Activated T-helper 2 cell treated with anti-CD3 and anti-CD28 coated beads, Interferon-gamma antibody, Interleukin-2, Interleukin-4, amounts not matched to agents 10 μg/mL and 5 μg/mL and 100 μg/mL, durations not matched to agents 14 hours and 24 hours and 36 hours (primary cell): ENCODE data around the gene MRPL55. TPM values are rescaled to one million over a fixed set of nuclear protein-coding genes. Genes with fewer than 3 reads are reported as not detected.
"Not testable (repeated sequence)": the region's sequence is repeated elsewhere in the genome, so short reads cannot be mapped to it uniquely, and the experiment has no call there.

Experiments
- DNase-seq: peaks from one replicate; pipeline ENCODE4 v3.0.0; 2021; ENCODE audit warnings: low spot score
- H3K27ac Mint-ChIP-seq: one replicate; pipeline ENCODE4 v1.8.0; 2021; ENCODE audit warnings: mixed read lengths
- H3K27me3 Mint-ChIP-seq: one replicate; pipeline ENCODE4 v1.8.0; 2021; ENCODE audit warnings: low read depth, mixed read lengths
- H3K36me3 Mint-ChIP-seq: one replicate; pipeline ENCODE4 v1.8.0; 2021; ENCODE audit warnings: low read depth, mixed read lengths
- H3K4me1 Mint-ChIP-seq: one replicate; pipeline ENCODE4 v1.8.0; 2021; ENCODE audit warnings: low read depth, mixed read lengths
- H3K4me3 Mint-ChIP-seq: one replicate; pipeline ENCODE4 v1.8.0; 2021; ENCODE audit warnings: low read depth, mild to moderate bottlenecking, moderate library complexity, mixed read lengths
- H3K9me3 Mint-ChIP-seq: one replicate; pipeline ENCODE4 v1.8.0; 2021; ENCODE audit warnings: mixed read lengths
- intact Hi-C: fragments of 100-400 bp; cut with micrococcal nuclease; formaldehyde crosslinking; loops from one replicate; pipeline ENCODE4 v1.15.1; 2023
- total RNA-seq: library from RNA; stranded (reverse); gene quantifications from 2 replicates; pipeline ENCODE4 v1.2.3, GENCODE V29; 2022

The MRPL55 gene
- total RNA-seq, 1 donor from 2014 or later: 53.6 TPM

DNA sequence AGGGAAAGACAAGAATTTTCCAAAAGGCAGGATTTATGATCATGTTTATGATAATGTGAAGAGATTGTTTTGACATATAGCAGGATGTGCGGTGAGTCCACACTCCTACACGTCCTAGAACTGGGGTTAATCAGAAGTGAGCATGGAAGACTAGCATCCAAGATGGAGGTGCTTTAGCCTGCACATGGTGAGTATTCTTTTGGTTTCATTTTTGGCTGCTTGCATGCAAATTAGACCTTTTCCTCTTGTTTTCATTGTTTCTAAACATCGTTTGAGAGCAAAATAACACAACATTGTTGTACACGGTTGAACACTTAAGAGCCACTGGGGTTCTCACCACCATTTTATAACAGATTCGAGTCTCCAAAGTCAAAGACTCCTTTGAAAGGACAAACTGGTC lies 16.1 kb upstream of the MRPL55 start:
- no peak overlapping the region for H3K4me3 Mint-ChIP-seq
- no peaks in the 10 kb centered on the region for H3K36me3 Mint-ChIP-seq
- H3K9me3 Mint-ChIP-seq: no peaks in the 10 kb centered on the region
- no peak for DNase-seq
- intact Hi-C loops: no loop called here
- H3K27ac Mint-ChIP-seq: no peak overlapping the region
- peaks cover 11% of the 10 kb centered on the region for H3K27me3 Mint-ChIP-seq
- H3K4me1 Mint-ChIP-seq: peaks cover 6% of the 10 kb centered on the region

GRCh38 chr1:228123505-228123904 lies 14.4 kb upstream of the MRPL55 start:
- DNase-seq: no peak
- Mint-ChIP-seq H3K4me1 (peaks cover 6% of the 10 kb centered on the region), H3K9me3 (peaks cover 13% of the 10 kb centered on the region), H3K27me3 (peaks cover 11% of the 10 kb centered on the region), H3K27ac (no peak overlapping the region), H3K4me3 (no peak overlapping the region), H3K36me3 (no peaks in the 10 kb centered on the region)
- intact Hi-C loops: no loop called here

DNA sequence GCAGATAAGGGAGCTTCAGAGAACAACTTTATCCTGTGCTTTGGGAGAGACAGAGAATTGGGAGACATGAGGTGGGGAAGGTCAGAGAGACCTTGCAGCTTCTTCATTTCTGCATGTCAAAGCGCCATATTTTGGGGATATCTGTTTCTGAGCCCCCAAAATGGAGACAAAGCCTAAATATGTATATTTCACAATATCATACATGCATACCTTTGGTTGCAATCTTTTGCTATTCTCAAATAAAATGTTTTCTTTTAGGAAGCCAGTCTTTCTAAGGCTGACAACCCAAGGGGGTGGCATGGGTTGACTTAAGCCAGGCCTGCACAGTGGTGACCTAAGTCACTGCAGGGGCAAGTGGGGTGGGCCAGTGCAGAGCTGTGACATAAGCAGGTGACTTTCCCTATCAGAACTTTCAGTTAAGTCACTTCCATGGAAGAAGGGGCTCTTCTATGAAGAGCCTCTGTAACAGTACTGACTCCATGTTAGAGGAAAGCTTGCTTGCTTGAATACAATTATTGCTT lies 13.9 kb upstream of the MRPL55 start:
- no peak overlapping the region for H3K4me3 Mint-ChIP-seq
- H3K27ac Mint-ChIP-seq: no peak overlapping the region
- no peak for DNase-seq
- peaks cover 6% of the 10 kb centered on the region for H3K27me3 Mint-ChIP-seq
- H3K36me3 Mint-ChIP-seq: peaks cover 3% of the 10 kb centered on the region
- H3K9me3 Mint-ChIP-seq: peaks cover 16% of the 10 kb centered on the region
- intact Hi-C loops: no loop called here
- peaks cover 6% of the 10 kb centered on the region for H3K4me1 Mint-ChIP-seq

- Mint-ChIP-seq H3K27ac (no peak overlapping the region), H3K4me3 (no peak overlapping the region), H3K27me3 (peaks cover 1% of the 10 kb centered on the region), H3K4me1 (peaks cover 6% of the 10 kb centered on the region), H3K36me3 (peaks cover 4% of the 10 kb centered on the region), H3K9me3 (peaks cover 27% of the 10 kb centered on the region)
- intact Hi-C loops: no loop called here
- DNase-seq: no peak
These were observed 11.9 kb upstream of the MRPL55 start for GRCh38 chr1:228120857-228121489.

GRCh38 chr1:228120351-228120750 lies 11.3 kb upstream of the MRPL55 start:
- DNase-seq: no peak
- H3K9me3 Mint-ChIP-seq: peaks cover 27% of the 10 kb centered on the region
- peaks cover 1% of the 10 kb centered on the region for H3K27me3 Mint-ChIP-seq
- H3K4me3 Mint-ChIP-seq: no peak overlapping the region
- intact Hi-C loops: no loop called here
- peaks cover 5% of the 10 kb centered on the region for H3K4me1 Mint-ChIP-seq
- H3K27ac Mint-ChIP-seq: no peak overlapping the region
- H3K36me3 Mint-ChIP-seq: peaks cover 4% of the 10 kb centered on the region

- Mint-ChIP-seq H3K27ac (no peak overlapping the region), H3K27me3 (no peaks in the 10 kb centered on the region), H3K4me1 (peaks cover 2% of the 10 kb centered on the region), H3K4me3 (no peak overlapping the region), H3K36me3 (peaks cover 4% of the 10 kb centered on the region), H3K9me3 (peaks cover 27% of the 10 kb centered on the region)
- DNase-seq: no peak
- intact Hi-C loops: no loop called here
These were observed 8.9 kb upstream of the MRPL55 start for GRCh38 chr1:228118040-228118439.

GRCh38 chr1:228117335-228117734 lies 8.2 kb upstream of the MRPL55 start:
- intact Hi-C loops: no loop called here
- peaks cover 2% of the 10 kb centered on the region for H3K4me1 Mint-ChIP-seq
- H3K4me3 Mint-ChIP-seq: no peak overlapping the region
- no peak for DNase-seq
- peaks cover 27% of the 10 kb centered on the region for H3K9me3 Mint-ChIP-seq
- peaks cover 4% of the 10 kb centered on the region for H3K36me3 Mint-ChIP-seq
- H3K27ac Mint-ChIP-seq: no peak overlapping the region
- H3K27me3 Mint-ChIP-seq: no peaks in the 10 kb centered on the region

DNA sequence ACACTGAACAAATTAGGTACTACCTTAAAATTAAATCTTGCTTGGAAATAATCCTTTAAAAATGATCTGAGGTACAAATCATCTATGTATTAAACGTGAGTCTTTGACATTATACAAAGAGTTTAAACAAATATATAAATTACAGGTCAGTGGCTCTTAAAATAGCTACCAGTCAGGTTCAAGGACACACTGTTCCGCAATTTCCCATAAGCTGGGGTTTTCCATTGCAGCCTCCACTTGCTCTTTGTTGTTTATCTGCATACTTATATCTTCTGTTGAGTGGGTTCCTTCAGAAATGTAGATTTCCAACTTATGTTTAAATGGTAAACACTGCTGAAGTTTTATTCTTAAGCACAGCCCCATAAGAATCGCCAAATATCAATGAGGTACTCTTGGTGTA lies 5.7 kb upstream of the MRPL55 start:
- peaks cover 5% of the 10 kb centered on the region for H3K4me1 Mint-ChIP-seq
- H3K27ac Mint-ChIP-seq: no peak overlapping the region
- no peaks in the 10 kb centered on the region for H3K27me3 Mint-ChIP-seq
- H3K4me3 Mint-ChIP-seq: no peak overlapping the region
- intact Hi-C loops: no loop called here
- DNase-seq: no peak
- H3K36me3 Mint-ChIP-seq: peaks cover 4% of the 10 kb centered on the region
- peaks cover 23% of the 10 kb centered on the region for H3K9me3 Mint-ChIP-seq

GRCh38 chr1:228112617-228113016 lies 3.5 kb upstream of the MRPL55 start:
- Mint-ChIP-seq H3K4me3 (no peak overlapping the region), H3K27me3 (no peaks in the 10 kb centered on the region), H3K4me1 (peaks cover 13% of the 10 kb centered on the region), H3K36me3 (no peaks in the 10 kb centered on the region), H3K9me3 (peaks cover 7% of the 10 kb centered on the region), H3K27ac (no peak overlapping the region)
- DNase-seq: no peak
- intact Hi-C loops: no loop called here

- no peak overlapping the region for H3K27ac Mint-ChIP-seq
- intact Hi-C loops: no loop called here
- H3K4me3 Mint-ChIP-seq: no peak overlapping the region
- peaks cover 3% of the 10 kb centered on the region for H3K9me3 Mint-ChIP-seq
- no peak for DNase-seq
- H3K36me3 Mint-ChIP-seq: no peaks in the 10 kb centered on the region
- peaks cover 13% of the 10 kb centered on the region for H3K4me1 Mint-ChIP-seq
- H3K27me3 Mint-ChIP-seq: no peaks in the 10 kb centered on the region
These were observed 3.1 kb upstream of the MRPL55 start for GRCh38 chr1:228112167-228112566.

GRCh38 chr1:228111315-228111714 lies 2.2 kb upstream of the MRPL55 start:
- H3K36me3 Mint-ChIP-seq, H3K4me3 Mint-ChIP-seq, DNase-seq, H3K9me3 Mint-ChIP-seq, H3K27ac Mint-ChIP-seq, intact Hi-C loops, H3K27me3 Mint-ChIP-seq: not testable (repeated sequence)
- peaks cover 15% of the 10 kb centered on the region for H3K4me1 Mint-ChIP-seq

- Mint-ChIP-seq H3K36me3 (peaks cover 8% of the 10 kb centered on the region), H3K4me1 (peaks cover 15% of the 10 kb centered on the region), H3K4me3 (no peak overlapping the region), H3K27ac (no peak overlapping the region), H3K9me3 (no peaks in the 10 kb centered on the region), H3K27me3 (no peaks in the 10 kb centered on the region)
- no peak for DNase-seq
- intact Hi-C loops: no loop called here
These were observed 1.5 kb upstream of the MRPL55 start for GRCh38 chr1:228110556-228110955.

DNA sequence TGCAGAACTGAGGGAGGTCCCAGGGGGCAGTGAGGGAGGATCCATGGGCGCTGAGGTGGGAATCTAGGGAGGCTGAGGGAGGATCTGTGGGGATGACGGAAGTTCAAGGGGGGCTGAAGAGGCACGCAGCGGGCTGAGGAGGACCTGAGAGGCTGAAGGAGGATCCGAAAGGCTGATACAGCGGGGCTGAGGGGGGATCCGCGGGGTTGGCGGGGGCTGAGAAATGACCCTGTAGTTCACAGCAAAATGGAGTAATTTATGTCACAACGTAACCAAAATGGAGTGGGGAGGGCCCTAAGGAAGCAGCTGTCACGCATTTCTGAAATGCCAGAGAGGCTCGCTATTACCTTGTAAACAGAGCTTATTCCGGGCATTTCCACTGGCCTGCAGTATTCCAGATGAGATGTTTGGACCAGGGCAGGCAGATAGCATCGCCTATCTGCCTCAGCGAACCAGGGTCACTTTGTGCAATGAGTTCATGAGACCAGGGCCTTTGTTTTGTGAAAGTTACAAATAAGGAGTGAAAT lies 926 bp upstream of the MRPL55 start:
- peak overlapping the region; percentile 87 for H3K27ac Mint-ChIP-seq
- peaks cover 9% of the 10 kb centered on the region for H3K36me3 Mint-ChIP-seq
- DNase-seq: no peak
- intact Hi-C loops: loop anchor here (1.0 to 10.0 kb wide), 5 partner anchors 28 to 375 kb away; partner anchors contain the start of genes ARF1, GUK1, IBA57 and JMJD4
- H3K9me3 Mint-ChIP-seq: no peaks in the 10 kb centered on the region
- H3K4me1 Mint-ChIP-seq: peaks cover 15% of the 10 kb centered on the region
- H3K4me3 Mint-ChIP-seq: peak overlapping the region; percentile 82
- no peaks in the 10 kb centered on the region for H3K27me3 Mint-ChIP-seq
